ENCODE measurements around the gene TMEM139. TPM values are rescaled to one million over a fixed set of nuclear protein-coding genes. Genes with fewer than 3 reads are reported as not detected.

Gene TMEM139
- total RNA-seq, 1 experiment from 2014 or later = 0.85 TPM

DNA sequence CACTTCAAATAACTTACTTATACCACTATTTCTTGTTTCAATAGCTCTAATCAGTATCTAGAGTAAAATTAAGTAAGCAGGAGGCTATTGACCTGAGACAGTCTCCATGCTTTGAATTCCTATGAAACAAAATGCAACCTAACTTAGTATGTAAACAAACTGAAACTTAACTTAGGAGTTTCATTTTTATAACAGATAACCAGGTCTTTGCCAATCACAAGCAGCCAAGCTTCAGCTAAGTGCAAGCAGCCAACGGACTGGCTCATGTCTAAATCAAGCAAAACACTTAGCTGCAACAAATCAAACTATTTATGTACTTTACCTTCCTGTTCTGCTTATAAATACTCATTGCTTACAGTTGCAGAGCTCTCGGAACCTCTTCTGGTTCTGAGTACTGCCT lies 25.9 kb upstream of the TMEM139 start:
- H4K5ac ChIP-seq (ENCODE audit: insufficient read length, low read depth, low read length) = no peak overlapping the region
- no peak overlapping the region for H3K27ac ChIP-seq (ENCODE audit: insufficient read length, low read depth, low read length)
- TF ChIP-seq, protein P1, sequence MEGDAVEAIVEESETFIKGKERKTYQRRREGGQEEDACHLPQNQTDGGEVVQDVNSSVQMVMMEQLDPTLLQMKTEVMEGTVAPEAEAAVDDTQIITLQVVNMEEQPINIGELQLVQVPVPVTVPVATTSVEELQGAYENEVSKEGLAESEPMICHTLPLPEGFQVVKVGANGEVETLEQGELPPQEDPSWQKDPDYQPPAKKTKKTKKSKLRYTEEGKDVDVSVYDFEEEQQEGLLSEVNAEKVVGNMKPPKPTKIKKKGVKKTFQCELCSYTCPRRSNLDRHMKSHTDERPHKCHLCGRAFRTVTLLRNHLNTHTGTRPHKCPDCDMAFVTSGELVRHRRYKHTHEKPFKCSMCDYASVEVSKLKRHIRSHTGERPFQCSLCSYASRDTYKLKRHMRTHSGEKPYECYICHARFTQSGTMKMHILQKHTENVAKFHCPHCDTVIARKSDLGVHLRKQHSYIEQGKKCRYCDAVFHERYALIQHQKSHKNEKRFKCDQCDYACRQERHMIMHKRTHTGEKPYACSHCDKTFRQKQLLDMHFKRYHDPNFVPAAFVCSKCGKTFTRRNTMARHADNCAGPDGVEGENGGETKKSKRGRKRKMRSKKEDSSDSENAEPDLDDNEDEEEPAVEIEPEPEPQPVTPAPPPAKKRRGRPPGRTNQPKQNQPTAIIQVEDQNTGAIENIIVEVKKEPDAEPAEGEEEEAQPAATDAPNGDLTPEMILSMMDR (conservative IDR thresholded peaks at IDR 0.05) = no peak
- no peaks in the 10 kb centered on the region; the same call in 1 of the 2 replicates for H3K4me1 ChIP-seq (ENCODE audit: insufficient read depth, low read length)
- no peak overlapping the region for H4K91ac ChIP-seq (ENCODE audit: insufficient read length, low read depth, low read length)
- no peak for DNase-seq
- no peak overlapping the region for H2BK15ac ChIP-seq (ENCODE audit: low read depth, low read length)
- no peak overlapping the region for H2BK20ac ChIP-seq (ENCODE audit: low read depth, low read length, poor library complexity, severe bottlenecking)
- no peaks in the 10 kb centered on the region for H3K27me3 ChIP-seq (ENCODE audit: insufficient read depth, low read length)
- Mint-ChIP-seq H3K4me1 (peaks cover 3 to 6% of the 10 kb centered on the region in 2 experiments), H3K9me3 (peaks cover 0 to 2% of the 10 kb centered on the region in 2 experiments; a peak in 1 of 5 replicates), H3K27ac (no peak overlapping the region), H3K36me3 (ENCODE audit: insufficient read depth in 1 of 3, low read depth in 3 of 3) (no peaks in the 10 kb centered on the region; a peak in 2 of 7 replicates), H3K27me3 (ENCODE audit: low read depth) (peaks cover 6% of the 10 kb centered on the region), H3K4me3 (no peak overlapping the region)
- no peak overlapping the region for H3T11ph ChIP-seq (ENCODE audit: low read length)
- H3K56ac ChIP-seq (ENCODE audit: insufficient read length, low read depth, low read length) = no peak overlapping the region
- H3K4ac ChIP-seq (ENCODE audit: low read depth, low read length) = no peak overlapping the region
- peaks cover 8% of the 10 kb centered on the region for H3K23me2 ChIP-seq (ENCODE audit: insufficient read length, low read depth, low read length, poor library complexity, severe bottlenecking)
- H3K79me1 ChIP-seq (ENCODE audit: insufficient read depth, low read depth, low read length, poor library complexity, severe bottlenecking) = no peaks in the 10 kb centered on the region
- no peaks in the 10 kb centered on the region for H3K79me2 ChIP-seq (ENCODE audit: insufficient read depth, low read length)
- no peaks in the 10 kb centered on the region for H3K9me3 ChIP-seq (ENCODE audit: control insufficient read depth, low read depth, low read length)
- H2BK120ac ChIP-seq (ENCODE audit: low read depth, low read length, poor library complexity, severe bottlenecking) = no peak overlapping the region
- H3K14ac ChIP-seq (ENCODE audit: insufficient read depth, low read length) = no peak overlapping the region
- no peak overlapping the region for H3K4me2 ChIP-seq (ENCODE audit: insufficient read depth, insufficient read length, low read length)
- no peak overlapping the region for H3K9ac ChIP-seq (ENCODE audit: extremely low read depth, insufficient read length, low read length)
- no peak overlapping the region for H2BK12ac ChIP-seq (ENCODE audit: insufficient read length, low read depth, low read length)
- no peak overlapping the region for H3K23ac ChIP-seq (ENCODE audit: insufficient read length, low read depth, low read length)
- H2AK5ac ChIP-seq (ENCODE audit: insufficient read length, low read length) = no peak overlapping the region
- H2BK5ac ChIP-seq (ENCODE audit: insufficient read length, low read length) = no peak overlapping the region
- WGBS (ENCODE audit: extremely low coverage, insufficient read length, low lambda C conversion rate) = no CpG with 5 or more reads among the region's 2 CpGs
- no peak overlapping the region for H4K8ac ChIP-seq (replicated peaks; ENCODE audit: insufficient read length, low read depth, low read length)
- H4K20me1 ChIP-seq (ENCODE audit: control insufficient read depth, insufficient read depth, insufficient read length) = no peaks in the 10 kb centered on the region
- H3K18ac ChIP-seq (ENCODE audit: insufficient read length, low read depth, low read length) = no peak overlapping the region
- H2AFZ ChIP-seq (ENCODE audit: low read length) = no peak overlapping the region
